Trophoblast cell (in vitro differentiated cells and primary cell): ENCODE measurements around the gene MYO1D.

Source experiments
- DNase-seq, 2 donors: peaks; one replicate each; pipeline ENCODE4 v3.0.0-alpha.2; 2016
- H2AFZ ChIP-seq: 2 replicates; pipeline ENCODE4 v1.6.1; 2013; ENCODE audit warnings: low read length, moderate library complexity, mild to moderate bottlenecking; ENCODE audit not compliant: insufficient read depth, poor library complexity
- H2AK5ac ChIP-seq: 2 replicates; pipeline ENCODE4 v1.6.1; 2013; ENCODE audit warnings: mild to moderate bottlenecking, low read length
- H2BK120ac ChIP-seq: 2 replicates; pipeline ENCODE4 v1.6.1; 2013; ENCODE audit warnings: low read length, mild to moderate bottlenecking, moderate library complexity; ENCODE audit not compliant: insufficient read depth, poor library complexity
- H2BK12ac ChIP-seq: 2 replicates; pipeline ENCODE4 v1.6.1; 2013; ENCODE audit warnings: mild to moderate bottlenecking, low read length, moderate library complexity
- H2BK5ac ChIP-seq: 2 replicates; pipeline ENCODE4 v1.6.1; 2013; ENCODE audit warnings: low read length, low read depth, moderate library complexity, mild to moderate bottlenecking; ENCODE audit not compliant: poor library complexity
- H3K14ac ChIP-seq: 2 replicates; pipeline ENCODE4 v1.6.1; 2013; ENCODE audit warnings: mild to moderate bottlenecking, low read length
- H3K18ac ChIP-seq: 2 replicates; pipeline ENCODE4 v1.6.1; 2013; ENCODE audit warnings: mild to moderate bottlenecking, low read length
- H3K23ac ChIP-seq: 2 replicates; pipeline ENCODE4 v1.6.1; 2013; ENCODE audit warnings: low read length
- H3K27ac ChIP-seq: 2 replicates; pipeline ENCODE4 v1.5.1; 2013; ENCODE audit warnings: low read depth, mild to moderate bottlenecking, inconsistent platforms, low read length, moderate library complexity
- H3K27me3 ChIP-seq: 2 replicates; pipeline ENCODE4 v1.6.1; 2013; ENCODE audit warnings: inconsistent platforms, mild to moderate bottlenecking, low read length, moderate library complexity; ENCODE audit not compliant: insufficient read depth
- H3K36me3 ChIP-seq, 2 experiments: 1 replicate in 1 of 2; 2 replicates in 1 of 2; pipeline ENCODE4 v1.6.1; 2013; ENCODE audit warnings: low read length in 2 of 2, mild to moderate bottlenecking in 2 of 2, moderate library complexity in 1 of 2; ENCODE audit not compliant: insufficient read depth in 2 of 2, control insufficient read depth in 1 of 2
- H3K4ac ChIP-seq: 2 replicates; pipeline ENCODE4 v1.6.1; 2013; ENCODE audit warnings: low read depth, mild to moderate bottlenecking, low read length, moderate library complexity
- H3K4me1 ChIP-seq, 2 experiments: 1 replicate in 1 of 2; 2 replicates in 1 of 2; pipeline ENCODE4 v1.6.1; 2013; ENCODE audit warnings: low read length in 2 of 2, mild to moderate bottlenecking in 2 of 2, moderate library complexity in 1 of 2; ENCODE audit not compliant: insufficient read depth in 2 of 2, control insufficient read depth in 1 of 2
- H3K4me2 ChIP-seq: 2 replicates; pipeline ENCODE4 v1.6.1; 2013; ENCODE audit warnings: inconsistent platforms, mild to moderate bottlenecking, low read length, moderate library complexity
- H3K4me3 ChIP-seq: 2 replicates; pipeline ENCODE4 v1.5.1; 2013; ENCODE audit warnings: mild to moderate bottlenecking, low read depth, low read length, inconsistent platforms
- H3K79me1 ChIP-seq: one replicate; pipeline ENCODE4 v1.6.1; 2013; ENCODE audit warnings: low read length
- H3K79me2 ChIP-seq: 2 replicates; pipeline ENCODE4 v1.6.1; 2013; ENCODE audit warnings: low read length, mild to moderate bottlenecking; ENCODE audit not compliant: control insufficient read depth, insufficient read depth, poor library complexity
- H3K9ac ChIP-seq: 2 replicates; pipeline ENCODE4 v1.6.1; 2013; ENCODE audit warnings: mild to moderate bottlenecking, low read length
- H3K9me3 ChIP-seq: 2 replicates; pipeline ENCODE4 v1.6.1; 2013; ENCODE audit warnings: low read depth, mild to moderate bottlenecking, control low read depth, inconsistent platforms, low read length; ENCODE audit not compliant: insufficient read depth
- H4K12ac ChIP-seq: 2 replicates; pipeline ENCODE4 v1.6.1; 2013; ENCODE audit warnings: low read depth, mild to moderate bottlenecking, low read length, moderate library complexity
- H4K8ac ChIP-seq: 2 replicates; pipeline ENCODE4 v1.6.1; 2013; ENCODE audit warnings: low read depth, mild to moderate bottlenecking, low read length, moderate library complexity
- H4K91ac ChIP-seq: one replicate; pipeline ENCODE4 v1.6.1; 2013; ENCODE audit warnings: low read depth, mild to moderate bottlenecking, low read length, moderate library complexity
- WGBS: extraction: QIAGEN DNeasy Blood & Tissue Kit; methylation state at CpG from one replicate; pipeline ENCODE4 v1.1.7; 2013; ENCODE audit warnings: missing lambda C conversion rate; ENCODE audit not compliant: insufficient read length, insufficient coverage; ENCODE audit errors: extremely low coverage; 5-methylcytosine and 5-hydroxymethylcytosine counted together

The MYO1D gene

DNA sequence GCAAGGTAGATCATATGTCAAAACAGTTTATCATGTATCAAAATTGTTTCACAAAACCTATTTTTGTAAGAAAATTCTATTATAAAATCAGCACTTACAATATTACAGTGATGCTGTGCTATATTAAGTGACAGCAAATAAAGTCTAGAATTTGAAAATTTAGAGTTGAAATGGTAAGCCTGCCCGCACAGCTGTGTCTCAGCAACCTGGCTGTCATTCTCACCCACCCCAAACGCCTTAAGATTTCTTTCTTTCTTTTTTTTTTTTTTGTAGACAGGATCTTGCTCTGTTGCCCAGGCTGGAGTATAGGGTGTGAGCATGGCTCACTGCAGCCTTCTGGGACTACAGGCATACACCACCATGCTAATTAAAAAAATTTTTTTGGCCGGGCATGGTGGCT, 363.3 kb downstream of the MYO1D start:
- no peak overlapping the region for H2AFZ ChIP-seq
- H3K4me1 ChIP-seq, result peaks cover 0 to 2% of the 10 kb centered on the region in 2 experiments
- H2AK5ac ChIP-seq, result no peak overlapping the region
- peaks cover 2% of the 10 kb centered on the region for H3K9me3 ChIP-seq
- H3K27me3 ChIP-seq, result no peaks in the 10 kb centered on the region
- no peaks in the 10 kb centered on the region for H3K79me2 ChIP-seq
- H3K14ac ChIP-seq, result no peak overlapping the region
- no peak overlapping the region for H3K9ac ChIP-seq
- H3K27ac ChIP-seq, result no peak overlapping the region
- no CpG with 5 or more reads among the region's 3 CpGs for WGBS
- H2BK12ac ChIP-seq, result no peak overlapping the region
- H4K91ac ChIP-seq, result no peak overlapping the region
- no peak overlapping the region for H2BK120ac ChIP-seq
- no peak overlapping the region for H3K4ac ChIP-seq
- H3K18ac ChIP-seq, result no peak overlapping the region
- DNase-seq, result no peak
- no peaks in the 10 kb centered on the region for H3K36me3 ChIP-seq
- no peak overlapping the region for H3K4me3 ChIP-seq
- no peaks in the 10 kb centered on the region for H3K79me1 ChIP-seq
- H3K23ac ChIP-seq, result no peak overlapping the region
- no peak overlapping the region for H4K12ac ChIP-seq
- H3K4me2 ChIP-seq, result no peak overlapping the region
- no peak overlapping the region for H2BK5ac ChIP-seq
- H4K8ac ChIP-seq, result no peak overlapping the region

DNA sequence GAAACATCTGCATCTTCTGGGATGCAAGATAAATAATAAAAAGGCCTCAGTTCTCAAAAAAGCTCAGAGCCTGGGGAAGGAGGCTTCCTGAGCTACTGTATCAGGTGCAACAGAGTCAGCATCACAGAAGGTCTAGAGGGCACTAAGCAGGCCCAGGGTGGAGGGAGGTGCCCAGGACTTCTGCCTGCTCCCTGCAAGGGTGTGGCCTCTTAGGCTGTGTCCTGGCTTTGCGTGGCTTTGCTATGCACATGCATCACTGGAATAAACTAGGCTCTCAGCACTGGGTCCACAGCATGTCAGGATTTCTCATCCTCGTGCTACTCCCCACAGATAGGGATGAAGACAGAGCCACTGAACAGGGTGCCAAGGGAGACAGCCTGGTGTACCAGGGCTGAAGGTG, 364.6 kb downstream of the MYO1D start:
- DNase-seq, result no peak
- WGBS, result no CpG with 5 or more reads among the region's 2 CpGs

DNA sequence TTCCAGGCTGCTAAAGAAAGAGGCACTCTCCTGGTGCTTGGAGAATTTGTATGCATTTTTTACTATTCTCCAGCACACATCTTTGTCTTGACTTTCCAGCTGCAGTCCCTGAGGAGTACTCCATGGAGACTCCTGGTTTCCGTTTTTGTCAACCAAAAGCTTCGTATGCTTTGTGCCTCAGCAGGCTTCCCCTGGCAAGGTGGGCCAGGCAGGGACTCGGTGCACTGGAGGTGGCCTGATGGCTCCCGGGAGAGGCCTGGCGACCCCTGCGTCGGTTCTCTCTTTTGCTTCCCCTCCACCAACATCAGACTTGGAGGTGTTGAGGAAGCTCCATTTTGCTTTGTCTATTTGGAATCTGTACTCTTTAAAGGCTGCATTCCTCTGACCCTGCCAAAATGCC, 366.5 kb downstream of the MYO1D start:
- no peaks in the 10 kb centered on the region for H3K4me1 ChIP-seq
- H3K23ac ChIP-seq, result no peak overlapping the region
- H2BK120ac ChIP-seq, result no peak overlapping the region
- DNase-seq, result no peak
- no peak overlapping the region for H3K4me2 ChIP-seq
- H3K27ac ChIP-seq, result no peak overlapping the region
- H3K36me3 ChIP-seq, result no peaks in the 10 kb centered on the region
- H3K9me3 ChIP-seq, result no peaks in the 10 kb centered on the region
- H3K18ac ChIP-seq, result no peak overlapping the region
- no peak overlapping the region for H4K91ac ChIP-seq
- H3K79me2 ChIP-seq, result no peaks in the 10 kb centered on the region
- no peaks in the 10 kb centered on the region for H3K79me1 ChIP-seq
- H3K27me3 ChIP-seq, result no peaks in the 10 kb centered on the region
- H2AFZ ChIP-seq, result no peak overlapping the region
- no peak overlapping the region for H2AK5ac ChIP-seq
- H4K8ac ChIP-seq, result no peak overlapping the region
- H3K9ac ChIP-seq, result no peak overlapping the region
- H3K4ac ChIP-seq, result no peak overlapping the region
- no peak overlapping the region for H2BK12ac ChIP-seq
- H2BK5ac ChIP-seq, result no peak overlapping the region
- H4K12ac ChIP-seq, result no peak overlapping the region
- H3K4me3 ChIP-seq, result no peak overlapping the region
- H3K14ac ChIP-seq, result no peak overlapping the region
- no CpG with 5 or more reads among the region's 7 CpGs for WGBS

More for the DNA sequence above, 364.6 kb downstream of the MYO1D start:
- Histone ChIP-seq H4K91ac (no peak overlapping the region), H2BK12ac (no peak overlapping the region), H3K79me2 (no peaks in the 10 kb centered on the region), H3K27me3 (no peaks in the 10 kb centered on the region), H3K9ac (no peak overlapping the region), H4K8ac (no peak overlapping the region), H2BK5ac (no peak overlapping the region), H3K18ac (no peak overlapping the region), H3K9me3 (no peaks in the 10 kb centered on the region), H3K4me1 (no peaks in the 10 kb centered on the region), H3K4me2 (no peak overlapping the region), H3K23ac (no peak overlapping the region), H3K79me1 (no peaks in the 10 kb centered on the region), H3K14ac (no peak overlapping the region), H2AFZ (no peak overlapping the region), H4K12ac (no peak overlapping the region), H3K4ac (no peak overlapping the region), H2BK120ac (no peak overlapping the region), H3K4me3 (no peak overlapping the region), H2AK5ac (no peak overlapping the region), H3K27ac (no peak overlapping the region), H3K36me3 (no peaks in the 10 kb centered on the region)

DNA sequence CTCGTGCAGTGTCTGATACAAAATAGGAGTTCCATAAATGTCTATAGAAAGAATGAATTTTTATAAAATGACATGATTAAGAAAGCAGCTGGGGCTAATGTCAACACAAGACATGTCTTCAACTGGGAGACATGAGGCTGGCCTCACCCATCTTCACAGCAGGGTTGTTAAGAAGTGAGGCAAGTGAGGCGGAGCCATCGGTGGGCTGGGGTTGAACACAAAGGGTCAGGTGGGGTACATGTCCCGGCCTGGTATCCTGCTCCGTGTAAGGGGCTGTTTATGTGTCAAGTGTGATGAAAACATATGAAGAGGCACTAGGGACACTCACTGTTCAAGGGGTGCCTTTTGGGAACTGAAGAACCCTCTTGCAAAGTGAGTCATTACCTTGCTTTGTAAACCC, 368.0 kb downstream of the MYO1D start:
- Histone ChIP-seq H4K8ac (no peak overlapping the region), H2AFZ (no peak overlapping the region), H3K4me3 (no peak overlapping the region), H3K18ac (no peak overlapping the region), H3K79me1 (no peaks in the 10 kb centered on the region), H4K91ac (no peak overlapping the region), H2BK5ac (no peak overlapping the region), H2BK120ac (no peak overlapping the region), H3K14ac (no peak overlapping the region), H2BK12ac (no peak overlapping the region), H3K23ac (no peak overlapping the region), H2AK5ac (no peak overlapping the region), H4K12ac (no peak overlapping the region), H3K27me3 (no peaks in the 10 kb centered on the region), H3K36me3 (no peaks in the 10 kb centered on the region), H3K4me1 (no peaks in the 10 kb centered on the region), H3K27ac (no peak overlapping the region), H3K4me2 (no peak overlapping the region), H3K4ac (no peak overlapping the region), H3K79me2 (no peaks in the 10 kb centered on the region), H3K9ac (no peak overlapping the region), H3K9me3 (no peaks in the 10 kb centered on the region)
- no CpG with 5 or more reads among the region's 5 CpGs for WGBS
- no peak for DNase-seq
